Neural progenitor cell (in vitro differentiated cells): ENCODE measurements around the gene CCL18. TPM values are rescaled to one million over a fixed set of nuclear protein-coding genes. Genes with fewer than 3 reads are reported as not detected.
A peak's percentile ranks its signal among the peaks of the same experiment; 100 is the strongest.

Experiments used
- DNase-seq: peaks from one replicate; pipeline ENCODE4 v3.0.0-alpha.2; 2016; ENCODE audit warnings: low spot score
- H2AFZ ChIP-seq: fragments of 200-600 bp; sonication (generic); replicated peaks from 2 replicates; pipeline ENCODE4 v1.6.1; 2016; ENCODE audit warnings: antibody characterized with exemption
- H3F3A ChIP-seq: fragments of 200-600 bp; sonication (generic); 2 replicates; pipeline ENCODE4 v1.6.1; 2016; ENCODE audit warnings: antibody characterized with exemption, low read depth
- H3K27ac ChIP-seq: fragments of 200-600 bp; sonication (generic); 2 replicates; pipeline ENCODE4 v1.5.1; 2016; ENCODE audit warnings: mild to moderate bottlenecking
- H3K27me3 ChIP-seq: fragments of 200-600 bp; sonication (generic); 2 replicates; pipeline ENCODE4 v1.6.1; 2016; ENCODE audit warnings: mild to moderate bottlenecking, moderate library complexity
- H3K36me3 ChIP-seq: fragments of 200-600 bp; sonication (generic); 2 replicates; pipeline ENCODE4 v1.5.1; 2016
- H3K4me1 ChIP-seq: fragments of 200-600 bp; sonication (generic); 2 replicates; pipeline ENCODE4 v1.6.1; 2016; ENCODE audit warnings: mixed run types
- H3K4me2 ChIP-seq: fragments of 200-600 bp; sonication (generic); 2 replicates; pipeline ENCODE4 v1.6.1; 2016
- H3K4me3 ChIP-seq: fragments of 200-600 bp; sonication (generic); 2 replicates; pipeline ENCODE4 v1.5.1; 2016
- H3K79me2 ChIP-seq: fragments of 200-600 bp; sonication (generic); 2 replicates; pipeline ENCODE4 v1.6.1; 2016; ENCODE audit warnings: low read depth
- H3K9ac ChIP-seq: fragments of 200-600 bp; sonication (generic); 2 replicates; pipeline ENCODE4 v1.6.1; 2016
- H3K9me3 ChIP-seq: fragments of 200-600 bp; sonication (generic); 2 replicates; pipeline ENCODE4 v1.5.1; 2016; ENCODE audit warnings: low read depth
- H4K20me1 ChIP-seq: fragments of 200-600 bp; sonication (generic); 2 replicates; pipeline ENCODE4 v1.6.1; 2016; ENCODE audit warnings: low read depth
- H3K27ac Mint-ChIP-seq: 3 replicates; pipeline ENCODE4 v1.8.0; 2021; ENCODE audit warnings: mixed read lengths
- H3K27me3 Mint-ChIP-seq: 2 replicates; pipeline ENCODE4 v1.8.0; 2022; ENCODE audit warnings: low read depth, mild to moderate bottlenecking, inconsistent platforms, moderate library complexity, mixed read lengths; ENCODE audit not compliant: insufficient read depth
- H3K36me3 Mint-ChIP-seq: 3 replicates; pipeline ENCODE4 v1.8.0; 2021; ENCODE audit warnings: mixed read lengths
- H3K4me1 Mint-ChIP-seq: 3 replicates; pipeline ENCODE4 v1.8.0; 2021; ENCODE audit warnings: mixed read lengths
- H3K4me3 Mint-ChIP-seq: 3 replicates; pipeline ENCODE4 v1.8.0; 2021; ENCODE audit warnings: mild to moderate bottlenecking, moderate library complexity, mixed read lengths
- H3K9me3 Mint-ChIP-seq: 3 replicates; pipeline ENCODE4 v1.8.0; 2020; ENCODE audit warnings: mixed read lengths
- EZH2 ChIP-seq: fragments of 200-600 bp; sonication (generic); IDR thresholded peaks from 2 replicates; pipeline ENCODE4 v1.6.1; 2017; ENCODE audit warnings: antibody characterized with exemption, mild to moderate bottlenecking, moderate library complexity
- EZH2phosphoT487 ChIP-seq: fragments of 200-600 bp; sonication (generic); IDR thresholded peaks from 2 replicates; pipeline ENCODE4 v1.6.1; 2017; ENCODE audit warnings: antibody characterized with exemption
- total RNA-seq: library from RNA; depleted of rRNA; stranded (reverse); fragments of >200 nt; gene quantifications from 2 replicates; pipeline ENCODE4 v1.2.3, GENCODE V29; 2015; ENCODE audit warnings: low replicate concordance
- TF ChIP-seq, protein P1 (sequence below): fragments of 200-600 bp; sonication (generic); IDR thresholded peaks from 2 replicates; pipeline ENCODE4 v1.5.1; 2017; ENCODE audit warnings: antibody characterized with exemption, mild to moderate bottlenecking

CCL18 gene
- total RNA-seq, 1 donor from 2014 or later: not detected

DNA sequence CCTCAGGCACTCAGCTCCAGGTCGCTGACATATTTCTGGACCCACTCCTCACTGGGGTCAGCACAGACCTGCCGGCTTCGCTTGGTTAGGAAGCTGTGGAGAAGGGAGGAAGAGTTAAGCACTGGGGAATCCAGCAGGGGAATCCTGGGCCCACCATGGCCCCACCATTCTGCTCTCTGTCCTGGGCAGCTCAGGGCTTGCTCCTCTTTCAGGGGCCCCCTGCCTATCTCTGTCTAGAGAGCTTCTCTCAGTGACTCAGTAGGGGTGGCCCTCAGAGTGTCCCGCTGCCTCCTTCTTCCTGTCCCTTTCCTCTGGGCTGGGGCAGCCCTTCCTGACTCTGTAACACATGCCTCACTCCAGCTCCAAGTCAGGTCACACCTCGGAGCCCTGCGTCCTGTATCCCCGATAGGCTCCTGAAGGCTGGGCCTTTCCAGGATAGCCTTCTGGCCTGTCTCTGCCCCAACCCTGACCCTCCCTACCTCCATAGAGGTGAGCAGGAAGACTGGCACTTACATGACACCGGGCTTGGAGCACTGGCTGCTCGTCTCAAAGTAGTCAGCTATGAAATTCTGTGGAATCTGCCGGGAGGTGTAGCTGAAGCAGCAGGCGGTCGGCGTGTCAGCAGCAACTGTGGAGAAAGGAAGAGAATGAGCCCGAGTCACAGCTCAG is 24.7 kb downstream of the CCL18 start:
- H3K4me2 ChIP-seq: no peak overlapping the region
- H3K9me3 ChIP-seq: no peaks in the 10 kb centered on the region
- peak; percentile 8 for DNase-seq
- H3K9me3 Mint-ChIP-seq: no peaks in the 10 kb centered on the region
- H3K4me3 Mint-ChIP-seq: no peak overlapping the region
- no peak overlapping the region for H2AFZ ChIP-seq
- TF ChIP-seq EZH2phosphoT487 (no peak), EZH2 (no peak)
- TF ChIP-seq, protein P1, sequence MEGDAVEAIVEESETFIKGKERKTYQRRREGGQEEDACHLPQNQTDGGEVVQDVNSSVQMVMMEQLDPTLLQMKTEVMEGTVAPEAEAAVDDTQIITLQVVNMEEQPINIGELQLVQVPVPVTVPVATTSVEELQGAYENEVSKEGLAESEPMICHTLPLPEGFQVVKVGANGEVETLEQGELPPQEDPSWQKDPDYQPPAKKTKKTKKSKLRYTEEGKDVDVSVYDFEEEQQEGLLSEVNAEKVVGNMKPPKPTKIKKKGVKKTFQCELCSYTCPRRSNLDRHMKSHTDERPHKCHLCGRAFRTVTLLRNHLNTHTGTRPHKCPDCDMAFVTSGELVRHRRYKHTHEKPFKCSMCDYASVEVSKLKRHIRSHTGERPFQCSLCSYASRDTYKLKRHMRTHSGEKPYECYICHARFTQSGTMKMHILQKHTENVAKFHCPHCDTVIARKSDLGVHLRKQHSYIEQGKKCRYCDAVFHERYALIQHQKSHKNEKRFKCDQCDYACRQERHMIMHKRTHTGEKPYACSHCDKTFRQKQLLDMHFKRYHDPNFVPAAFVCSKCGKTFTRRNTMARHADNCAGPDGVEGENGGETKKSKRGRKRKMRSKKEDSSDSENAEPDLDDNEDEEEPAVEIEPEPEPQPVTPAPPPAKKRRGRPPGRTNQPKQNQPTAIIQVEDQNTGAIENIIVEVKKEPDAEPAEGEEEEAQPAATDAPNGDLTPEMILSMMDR: no peak
- no peaks in the 10 kb centered on the region for H3K36me3 ChIP-seq
- no peaks in the 10 kb centered on the region for H3F3A ChIP-seq
- no peak overlapping the region for H3K9ac ChIP-seq
- no peaks in the 10 kb centered on the region for H3K4me1 ChIP-seq
- H3K27me3 Mint-ChIP-seq: peaks cover 3% of the 10 kb centered on the region
- no peak overlapping the region for H3K27ac ChIP-seq
- H3K27ac Mint-ChIP-seq: no peak overlapping the region
- H3K4me3 ChIP-seq: no peak overlapping the region
- H3K79me2 ChIP-seq: no peaks in the 10 kb centered on the region
- no peaks in the 10 kb centered on the region for H3K36me3 Mint-ChIP-seq
- H3K4me1 Mint-ChIP-seq: peaks cover 4% of the 10 kb centered on the region
- no peaks in the 10 kb centered on the region for H3K27me3 ChIP-seq
- H4K20me1 ChIP-seq: no peaks in the 10 kb centered on the region

DNA sequence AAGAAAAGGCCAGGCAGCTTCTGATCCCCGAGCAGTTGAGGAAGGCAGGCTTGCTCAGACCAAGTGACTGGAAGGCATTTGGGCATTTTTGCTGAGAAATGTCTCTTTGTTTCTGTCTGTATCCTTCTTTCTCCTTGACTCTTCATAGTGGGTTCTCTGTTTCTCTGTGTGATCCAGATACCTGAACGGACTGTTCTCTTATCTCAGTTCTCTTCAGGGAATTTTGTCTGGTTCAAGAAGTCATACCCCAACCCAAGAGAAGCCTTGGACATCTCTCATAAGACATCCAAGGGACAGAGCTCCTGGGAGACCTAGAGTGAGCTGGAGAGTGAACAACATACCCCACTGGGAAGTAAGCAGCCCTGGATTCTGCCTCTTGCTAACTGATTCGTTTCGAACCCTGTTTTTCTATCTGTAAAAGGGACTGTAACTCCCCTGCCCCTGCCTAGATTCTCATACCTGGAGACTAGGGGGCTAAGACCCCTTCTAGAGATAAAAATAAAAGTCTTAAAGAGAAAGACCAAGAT is 25.3 kb downstream of the CCL18 start:
- no peaks in the 10 kb centered on the region for H3K9me3 Mint-ChIP-seq
- no peak overlapping the region for H3K27ac Mint-ChIP-seq
- H3K79me2 ChIP-seq: no peaks in the 10 kb centered on the region
- H3K4me1 Mint-ChIP-seq: peaks cover 4% of the 10 kb centered on the region
- H3F3A ChIP-seq: no peaks in the 10 kb centered on the region
- H3K4me3 ChIP-seq: no peak overlapping the region
- H3K4me2 ChIP-seq: no peak overlapping the region
- no peak overlapping the region for H3K4me3 Mint-ChIP-seq
- no peaks in the 10 kb centered on the region for H3K36me3 Mint-ChIP-seq
- H3K27me3 Mint-ChIP-seq: peaks cover 3% of the 10 kb centered on the region
- H4K20me1 ChIP-seq: no peaks in the 10 kb centered on the region
- DNase-seq: no peak
- H2AFZ ChIP-seq: no peak overlapping the region
- H3K4me1 ChIP-seq: no peaks in the 10 kb centered on the region
- H3K36me3 ChIP-seq: no peaks in the 10 kb centered on the region
- TF ChIP-seq EZH2phosphoT487: no peak
- TF ChIP-seq EZH2: no peak
- TF ChIP-seq, protein P1: no peak
- H3K27me3 ChIP-seq: no peaks in the 10 kb centered on the region
- no peak overlapping the region for H3K9ac ChIP-seq
- no peaks in the 10 kb centered on the region for H3K9me3 ChIP-seq
- H3K27ac ChIP-seq: no peak overlapping the region

DNA sequence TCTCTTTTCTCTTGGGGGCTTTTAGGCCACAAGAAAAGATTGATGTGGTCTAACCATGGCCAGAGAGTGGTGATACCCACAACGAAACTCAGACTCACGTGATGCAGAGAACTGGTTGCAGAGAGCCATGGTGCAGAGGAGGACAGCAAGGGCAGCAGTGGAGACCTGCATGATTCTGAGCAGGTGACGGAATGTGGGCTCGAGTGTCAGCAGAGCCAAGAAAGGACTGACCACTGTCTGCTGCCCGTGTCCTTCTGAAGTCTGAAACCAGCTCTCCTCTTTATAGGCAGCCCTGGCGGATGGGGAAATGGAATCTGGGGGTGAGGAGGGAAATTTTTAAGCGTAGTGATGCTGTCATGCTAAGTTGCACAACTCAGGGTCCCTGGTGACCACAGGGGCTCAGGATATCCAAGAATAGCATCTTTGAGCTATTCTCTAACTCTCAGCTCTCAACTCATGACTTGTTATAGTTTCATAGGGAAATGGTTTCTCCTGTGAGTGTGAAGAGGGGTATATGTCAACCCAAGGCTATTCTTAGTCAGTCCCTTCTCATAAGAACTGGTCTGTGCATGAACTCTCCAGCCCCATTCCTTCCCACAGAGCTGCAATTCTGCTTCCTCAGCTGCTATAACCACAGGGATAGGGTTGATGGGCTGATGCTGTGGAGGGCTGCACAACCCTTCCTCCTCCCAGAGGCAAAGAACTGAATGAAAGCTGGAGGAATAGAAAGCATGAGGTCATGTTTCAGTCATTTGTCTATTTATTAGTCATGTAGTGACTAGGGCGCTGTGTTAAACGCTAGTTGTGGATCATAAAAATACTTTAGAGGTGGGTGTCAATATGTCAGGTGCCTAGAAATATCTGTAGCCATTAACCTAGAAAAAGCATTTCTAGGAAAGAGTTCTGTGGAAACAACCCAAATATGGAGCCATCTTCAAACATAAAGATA is 26.1 kb downstream of the CCL18 start, which contains the start of gene CCL3:
Gene CCL3 (minus strand): TSS at position 256 of the 949 bp plus-strand sequence. CDS start 85 bp downstream, at position 171.
- H3K4me3 Mint-ChIP-seq: no peak within 1 kb of the TSS
- no peaks in the 10 kb centered on the region for H3K9me3 Mint-ChIP-seq
- no peak within 1 kb of the TSS for H3K27ac Mint-ChIP-seq
- Histone ChIP-seq H3K27ac (no peak within 1 kb of the TSS), H3K27me3 (no peaks in the 10 kb centered on the region), H3K4me3 (no peak within 1 kb of the TSS), H4K20me1 (no peaks in the 10 kb centered on the region), H2AFZ (no peak within 1 kb of the TSS), H3K36me3 (no peaks in the 10 kb centered on the region), H3K4me2 (no peak within 1 kb of the TSS), H3K4me1 (no peaks in the 10 kb centered on the region), H3F3A (no peaks in the 10 kb centered on the region), H3K79me2 (no peaks in the 10 kb centered on the region), H3K9me3 (no peaks in the 10 kb centered on the region), H3K9ac (no peak within 1 kb of the TSS)
- TF ChIP-seq, protein P1: no peak
- TF ChIP-seq EZH2 (no peak), EZH2phosphoT487 (no peak)
- peaks cover 4% of the 10 kb centered on the region for H3K4me1 Mint-ChIP-seq
- no peak for DNase-seq
- no peaks in the 10 kb centered on the region for H3K36me3 Mint-ChIP-seq
- H3K27me3 Mint-ChIP-seq: peaks cover 3% of the 10 kb centered on the region
